K562 (cell line): ENCODE measurements around the gene EYA2. TPM values are rescaled to one million over a fixed set of nuclear protein-coding genes. Genes with fewer than 3 reads are reported as not detected.

ENCODE experiments used
- ATAC-seq: fragments of 200-7000 bp; cut with Tn5 transposase; 3 replicates; pipeline ENCODE4 v1.9.1; 2020; ENCODE audit warnings: moderate library complexity
- BruUV-seq: library from RNA; stranded (reverse); fragments of 400-500 nt; replicated peaks from 2 replicates; lab custom pipeline; 2021; lab: Mats Ljungman, UMichigan
- CTCF ChIA-PET: fragments of 300-600 bp; formaldehyde crosslinking; extraction: SDS; loops from one replicate; lab custom pipeline; 2021; ENCODE audit warnings: low intra/inter-chr PET ratio; lab: Yijun Ruan, JAX
- POLR2A ChIA-PET: fragments of 300-600, 350-650 bp; sonication (Branson Sonifier 250); formaldehyde crosslinking; extraction: SDS; loops from one replicate; lab custom pipeline; 2021; ENCODE audit warnings: antibody characterized with exemption, inconsistent platforms; lab: Yijun Ruan, JAX
- DNase-seq, 4 experiments: peaks; one replicate each; pipeline versions ENCODE4 v3.0.0 to v3.0.0-alpha.2; 2011 to 2018; ENCODE audit warnings: low spot score in 3 of 4, mixed read lengths in 3 of 4; ENCODE audit errors: extremely low read depth in 1 of 4
- FAIRE-seq: peaks from 2 replicates; lab custom pipeline; 2011; peaks lifted over from hg19 to GRCh38; lab: Jason Lieb, UNC
- H2AFZ ChIP-seq: 2 replicates; pipeline ENCODE4 v1.6.0; 2011; ENCODE audit warnings: low read depth, low read length, control low read depth, inconsistent platforms
- H3K27ac ChIP-seq: fragments of 200-600 bp; 3 replicates; pipeline ENCODE4 v1.8.0; 2011; ENCODE audit warnings: low read depth, mild to moderate bottlenecking, control low read depth, inconsistent platforms, low read length, moderate library complexity, mixed read lengths; ENCODE audit errors: extremely low read depth
- H3K27me3 ChIP-seq, 2 experiments: fragments of 300-600 bp in 1 of 2; 2 replicates in 1 of 2; 3 replicates in 1 of 2; pipeline versions ENCODE4 v1.6.0 to v1.8.0; 2011; ENCODE audit warnings: inconsistent platforms in 2 of 2, low read length in 2 of 2, mild to moderate bottlenecking in 1 of 2, mixed read lengths in 1 of 2, moderate library complexity in 1 of 2; ENCODE audit not compliant: control insufficient read depth in 2 of 2, insufficient read depth in 2 of 2
- H3K36me3 ChIP-seq: fragments of 300-600 bp; 3 replicates; pipeline ENCODE4 v1.8.0; 2011; ENCODE audit warnings: mild to moderate bottlenecking, low read length, inconsistent platforms; ENCODE audit not compliant: control insufficient read depth, insufficient read depth
- H3K4me1 ChIP-seq, 2 experiments: fragments of 200-600 bp in 1 of 2; replicated peaks in 1 of 2; 2 replicates in 1 of 2; 3 replicates in 1 of 2; pipeline versions ENCODE4 v1.5.1 to v1.8.0; 2011; ENCODE audit warnings: inconsistent platforms in 2 of 2, low read length in 2 of 2, mild to moderate bottlenecking in 1 of 2, mixed read lengths in 1 of 2, moderate library complexity in 1 of 2; ENCODE audit not compliant: control insufficient read depth in 2 of 2, insufficient read depth in 2 of 2
- H3K4me2 ChIP-seq: 2 replicates; pipeline ENCODE4 v1.6.1; 2011; ENCODE audit warnings: low read length, control low read depth, inconsistent platforms, mixed read lengths; ENCODE audit not compliant: insufficient read depth
- H3K4me3 ChIP-seq: fragments of 200-600 bp; sonication (generic), shearing (Covaris generic); 2 replicates; pipeline ENCODE4 v1.5.1; 2016; ENCODE audit warnings: control low read depth, inconsistent platforms
- H3K79me2 ChIP-seq: fragments of 200-600 bp; 3 replicates; pipeline ENCODE4 v1.8.0; 2011; ENCODE audit warnings: low read length, inconsistent platforms; ENCODE audit not compliant: control insufficient read depth, insufficient read depth
- H3K9ac ChIP-seq, 2 experiments: 2 replicates each; pipeline versions ENCODE4 v1.6.0 to v1.6.1; 2011; ENCODE audit warnings: low read depth in 2 of 2, low read length in 2 of 2, control low read depth in 1 of 2, inconsistent platforms in 1 of 2, mild to moderate bottlenecking in 1 of 2, mixed read lengths in 1 of 2; ENCODE audit not compliant: insufficient read depth in 1 of 2
- H3K9me1 ChIP-seq: one replicate; pipeline ENCODE4 v1.6.0; 2011; ENCODE audit warnings: inconsistent platforms, mild to moderate bottlenecking, low read length, moderate library complexity; ENCODE audit not compliant: control insufficient read depth, insufficient read depth
- H3K9me3 ChIP-seq: replicated peaks from 2 replicates; pipeline ENCODE4 v1.5.1; 2011; ENCODE audit warnings: low read depth, low read length, inconsistent platforms; ENCODE audit not compliant: control insufficient read depth, insufficient read depth
- H4K20me1 ChIP-seq: replicated peaks from 2 replicates; pipeline ENCODE4 v1.6.1; 2011; ENCODE audit warnings: low read length, inconsistent platforms, mixed read lengths; ENCODE audit not compliant: control insufficient read depth, insufficient read depth
- BHLHE40 ChIP-seq: IDR thresholded peaks from 2 replicates; pipeline ENCODE4 v1.6.1; 2011; ENCODE audit warnings: low read length, improper control_type of control experiment
- CBFA2T2 ChIP-seq: fragments of 450-650 bp; conservative IDR thresholded peaks from 2 replicates; pipeline ENCODE4 v1.6.1; 2017; ENCODE audit warnings: mild to moderate bottlenecking
- CBFB ChIP-seq: sonication (generic); formaldehyde crosslinking; IDR thresholded peaks from 2 replicates; pipeline ENCODE4 v1.4.0; 2020; ENCODE audit warnings: mild to moderate bottlenecking, missing genetic modification reagents
- ELF1 ChIP-seq: fragments of 200-800 bp; sonication (Bioruptor generic); IDR thresholded peaks from 2 replicates; pipeline ENCODE4 v1.6.1; 2016; ENCODE audit warnings: missing genetic modification characterization, missing compliant biosample characterization
- NFXL1 ChIP-seq: fragments of 450-650 bp; formaldehyde crosslinking; IDR thresholded peaks from 2 replicates; pipeline ENCODE4 v1.4.0; 2021; ENCODE audit warnings: mild to moderate bottlenecking
- PTTG1 ChIP-seq: fragments of 450-650 bp; IDR thresholded peaks from 2 replicates; pipeline ENCODE4 v1.6.1; 2016; ENCODE audit warnings: low read depth, mild to moderate bottlenecking, missing genetic modification characterization, missing compliant biosample characterization
- SMAD4 ChIP-seq: fragments of 250-450 bp; sonication (Bioruptor Pico); conservative IDR thresholded peaks from 2 replicates; pipeline ENCODE4 v1.8.0; 2021; ENCODE audit warnings: inconsistent platforms, mild to moderate bottlenecking, moderate library complexity
- YBX1 ChIP-seq: fragments of 450-650 bp; IDR thresholded peaks from 2 replicates; pipeline ENCODE4 v1.7.1; 2016; ENCODE audit warnings: mild to moderate bottlenecking
- ZNF76 ChIP-seq: fragments of 250-450 bp; sonication (Bioruptor Pico); IDR thresholded peaks from 2 replicates; pipeline ENCODE4 v1.4.0; 2020; ENCODE audit warnings: mild to moderate bottlenecking, moderate library complexity, borderline replicate concordance
- WGBS: fragments of 100-300 bp; shearing (Covaris generic); methylation state at CpG from one replicate; pipeline ENCODE4 v1.1.6; 2016; ENCODE audit warnings: low coverage, mixed read lengths; ENCODE audit not compliant: insufficient coverage; ENCODE audit errors: missing lambda C conversion rate; 5-methylcytosine and 5-hydroxymethylcytosine counted together
- in situ Hi-C: fragments of 300-500 bp; cut with MboI; formaldehyde crosslinking; loops from 4 replicates; pipeline ENCODE4 v1.15.0; 2018; ENCODE audit warnings: inconsistent platforms, mixed read lengths
- intact Hi-C: fragments of 100-400 bp; cut with micrococcal nuclease; formaldehyde crosslinking; loops from 2 replicates; pipeline ENCODE4 v1.14.2; 2022
- polyA plus RNA-seq, 8 experiments: library from polyadenylated mRNA; depleted of rRNA in 4 of 8; stranded (reverse) in 5 of 8; unstranded in 3 of 8; fragments of >200 nt; fragmentation: Nextera tagmentation in 2 of 8; fragmentation: Illumina TruSeq in 1 of 8; extraction: Ambion mirVana in 2 of 8; extraction: Trizol in 1 of 8; gene quantifications; 2 replicates each; pipeline versions ENCODE4 v1.2.1 to v1.2.3, GENCODE V29; 2011 to 2014; ENCODE audit warnings: inconsistent platforms in 1 of 8, missing spikeins in 1 of 8
- total RNA-seq, 7 experiments: library from RNA; depleted of rRNA in 6 of 7; stranded (reverse); fragments of >200 nt in 6 of 7; fragmentation: Illumina TruSeq in 2 of 7; extraction: Trizol in 2 of 7; gene quantifications; 2 replicates each; pipeline versions ENCODE4 v1.2.1 to v1.2.3, GENCODE V29; 2011 to 2021; ENCODE audit warnings: low replicate concordance in 1 of 7
- TF ChIP-seq, protein P1 (sequence below), 2 experiments: fragments of 450-650 bp; IDR thresholded peaks; 2 replicates each; pipeline ENCODE4 v1.6.1; 2016
- TF ChIP-seq, protein P2 (sequence below), 2 experiments: fragments of 250-450 bp in 1 of 2; fragments of 450-650 bp in 1 of 2; sonication (Bioruptor Pico) in 1 of 2; IDR thresholded peaks; 2 replicates each; pipeline versions ENCODE4 v1.6.1 to v1.8.0; 2016 to 2021; ENCODE audit warnings: mild to moderate bottlenecking in 2 of 2, moderate library complexity in 2 of 2, missing compliant biosample characterization in 1 of 2, missing genetic modification characterization in 1 of 2
- TF ChIP-seq, protein P3 (sequence below): IDR thresholded peaks from 3 replicates; pipeline ENCODE4 v1.6.1; 2011; ENCODE audit warnings: borderline replicate concordance, mild to moderate bottlenecking, moderate library complexity; ENCODE audit not compliant: insufficient read length; ENCODE audit errors: extremely low read depth
- TF ChIP-seq, protein P4 (sequence below): sonication (generic); formaldehyde crosslinking; IDR thresholded peaks from 2 replicates; pipeline ENCODE4 v1.9.0; 2022; ENCODE audit warnings: mild to moderate bottlenecking, missing genetic modification reagents

The EYA2 gene
- total and polyA plus RNA-seq, 9 of the 15 experiments (the other 6 are each of a cell fraction or from before 2014, with no cell fraction given): 0.03 TPM; not detected in 8

DNA sequence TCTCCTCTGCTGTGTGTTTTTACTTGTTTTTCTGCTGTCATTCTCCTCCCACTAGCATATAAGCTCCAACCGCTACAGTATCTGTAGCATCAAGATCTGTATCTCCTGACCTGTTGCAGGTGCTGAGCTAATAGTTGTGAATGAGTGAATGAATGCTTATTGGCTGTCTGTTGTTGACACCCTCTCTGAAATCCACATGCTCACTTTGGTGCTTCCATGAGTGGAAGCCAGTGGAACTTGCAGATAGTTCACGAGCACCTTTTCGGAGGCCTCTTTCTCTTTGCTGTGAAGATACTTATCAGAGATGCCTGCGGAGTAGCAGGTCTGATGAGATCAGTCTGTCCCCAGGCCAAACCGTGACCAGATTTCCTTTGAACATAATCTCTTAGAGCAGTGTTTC, 117.3 kb downstream of the EYA2 start:
- no peaks in the 10 kb centered on the region for H3K4me1 ChIP-seq
- H3K27me3 ChIP-seq: peaks cover 0 to 10% of the 10 kb centered on the region in 2 experiments; a peak in 1 of 5 replicates
- ATAC-seq (no peak), DNase-seq (no peak), FAIRE-seq (no peak)
- ChIA-PET CTCF (no interaction called here), POLR2A (no interaction called here)
- no peaks in the 10 kb centered on the region for H3K9me3 ChIP-seq
- intact Hi-C loops: loop anchor here (5.0 kb wide), 1 partner anchor 245 kb away; no protein-coding TSS in a partner anchor
- no peaks in the 10 kb centered on the region for H3K36me3 ChIP-seq
- no peak overlapping the region for H2AFZ ChIP-seq
- H3K4me3 ChIP-seq: no peak overlapping the region
- no peak overlapping the region for H3K9ac ChIP-seq
- no TSS peak for BruUV-seq
- no peaks in the 10 kb centered on the region for H3K9me1 ChIP-seq
- no peaks in the 10 kb centered on the region; the same call in 1 of the 2 replicates for H4K20me1 ChIP-seq
- no peak overlapping the region for H3K4me2 ChIP-seq
- WGBS: 0% methylated on average over 5 of the region's 5 CpGs
- H3K79me2 ChIP-seq: no peaks in the 10 kb centered on the region
- in situ Hi-C loops: no loop called here
- H3K27ac ChIP-seq: no peak overlapping the region
- TF ChIP-seq, protein P1, sequence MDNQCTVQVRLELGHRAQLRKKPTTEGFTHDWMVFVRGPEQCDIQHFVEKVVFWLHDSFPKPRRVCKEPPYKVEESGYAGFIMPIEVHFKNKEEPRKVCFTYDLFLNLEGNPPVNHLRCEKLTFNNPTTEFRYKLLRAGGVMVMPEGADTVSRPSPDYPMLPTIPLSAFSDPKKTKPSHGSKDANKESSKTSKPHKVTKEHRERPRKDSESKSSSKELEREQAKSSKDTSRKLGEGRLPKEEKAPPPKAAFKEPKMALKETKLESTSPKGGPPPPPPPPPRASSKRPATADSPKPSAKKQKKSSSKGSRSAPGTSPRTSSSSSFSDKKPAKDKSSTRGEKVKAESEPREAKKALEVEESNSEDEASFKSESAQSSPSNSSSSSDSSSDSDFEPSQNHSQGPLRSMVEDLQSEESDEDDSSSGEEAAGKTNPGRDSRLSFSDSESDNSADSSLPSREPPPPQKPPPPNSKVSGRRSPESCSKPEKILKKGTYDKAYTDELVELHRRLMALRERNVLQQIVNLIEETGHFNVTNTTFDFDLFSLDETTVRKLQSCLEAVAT (IDR thresholded peaks at IDR 0.05): no peak
- TF ChIP-seq CBFA2T2 (no peak), ZNF76 (CRISPR knock-in tag) (no peak), SMAD4 (CRISPR knock-in tag) (no peak), YBX1 (no peak), NFXL1 (CRISPR knock-in tag) (no peak), ELF1 (tag) (no peak), BHLHE40 (no peak), PTTG1 (no peak), CBFB (CRISPR knock-in tag) (no peak)
- TF ChIP-seq, protein P2, sequence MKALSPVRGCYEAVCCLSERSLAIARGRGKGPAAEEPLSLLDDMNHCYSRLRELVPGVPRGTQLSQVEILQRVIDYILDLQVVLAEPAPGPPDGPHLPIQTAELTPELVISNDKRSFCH (CRISPR knock-in tag; IDR thresholded peaks at IDR 0.05): no peak
- TF ChIP-seq, protein P2 (tag; IDR thresholded peaks at IDR 0.05): no peak
- TF ChIP-seq, protein P3, sequence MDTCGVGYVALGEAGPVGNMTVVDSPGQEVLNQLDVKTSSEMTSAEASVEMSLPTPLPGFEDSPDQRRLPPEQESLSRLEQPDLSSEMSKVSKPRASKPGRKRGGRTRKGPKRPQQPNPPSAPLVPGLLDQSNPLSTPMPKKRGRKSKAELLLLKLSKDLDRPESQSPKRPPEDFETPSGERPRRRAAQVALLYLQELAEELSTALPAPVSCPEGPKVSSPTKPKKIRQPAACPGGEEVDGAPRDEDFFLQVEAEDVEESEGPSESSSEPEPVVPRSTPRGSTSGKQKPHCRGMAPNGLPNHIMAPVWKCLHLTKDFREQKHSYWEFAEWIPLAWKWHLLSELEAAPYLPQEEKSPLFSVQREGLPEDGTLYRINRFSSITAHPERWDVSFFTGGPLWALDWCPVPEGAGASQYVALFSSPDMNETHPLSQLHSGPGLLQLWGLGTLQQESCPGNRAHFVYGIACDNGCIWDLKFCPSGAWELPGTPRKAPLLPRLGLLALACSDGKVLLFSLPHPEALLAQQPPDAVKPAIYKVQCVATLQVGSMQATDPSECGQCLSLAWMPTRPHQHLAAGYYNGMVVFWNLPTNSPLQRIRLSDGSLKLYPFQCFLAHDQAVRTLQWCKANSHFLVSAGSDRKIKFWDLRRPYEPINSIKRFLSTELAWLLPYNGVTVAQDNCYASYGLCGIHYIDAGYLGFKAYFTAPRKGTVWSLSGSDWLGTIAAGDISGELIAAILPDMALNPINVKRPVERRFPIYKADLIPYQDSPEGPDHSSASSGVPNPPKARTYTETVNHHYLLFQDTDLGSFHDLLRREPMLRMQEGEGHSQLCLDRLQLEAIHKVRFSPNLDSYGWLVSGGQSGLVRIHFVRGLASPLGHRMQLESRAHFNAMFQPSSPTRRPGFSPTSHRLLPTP: no peak
- TF ChIP-seq, protein P4, sequence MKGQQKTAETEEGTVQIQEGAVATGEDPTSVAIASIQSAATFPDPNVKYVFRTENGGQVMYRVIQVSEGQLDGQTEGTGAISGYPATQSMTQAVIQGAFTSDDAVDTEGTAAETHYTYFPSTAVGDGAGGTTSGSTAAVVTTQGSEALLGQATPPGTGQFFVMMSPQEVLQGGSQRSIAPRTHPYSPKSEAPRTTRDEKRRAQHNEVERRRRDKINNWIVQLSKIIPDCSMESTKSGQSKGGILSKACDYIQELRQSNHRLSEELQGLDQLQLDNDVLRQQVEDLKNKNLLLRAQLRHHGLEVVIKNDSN (CRISPR knock-in tag): no peak
